Forelimb muscle (tissue), 1 donor: ENCODE data around the gene C11orf54. TPM values are rescaled to one million over a fixed set of nuclear protein-coding genes. Genes with fewer than 3 reads are reported as not detected.
"Not testable (repeated sequence)": the region's sequence is repeated elsewhere in the genome, so short reads cannot be mapped to it uniquely, and the experiment has no call there.

Experiments
- DNase-seq: peaks from one replicate; pipeline ENCODE4 v3.0.0-alpha.2; 2013; ENCODE audit warnings: low read depth
- polyA plus RNA-seq: library from polyadenylated mRNA; unstranded; fragments of 120-200 nt; gene quantifications from one replicate; pipeline ENCODE4 v1.2.1, GENCODE V29; 2013; ENCODE audit not compliant: insufficient read length

C11orf54 gene
- polyA plus RNA-seq, 1 donor, result 38.4 TPM

DNA sequence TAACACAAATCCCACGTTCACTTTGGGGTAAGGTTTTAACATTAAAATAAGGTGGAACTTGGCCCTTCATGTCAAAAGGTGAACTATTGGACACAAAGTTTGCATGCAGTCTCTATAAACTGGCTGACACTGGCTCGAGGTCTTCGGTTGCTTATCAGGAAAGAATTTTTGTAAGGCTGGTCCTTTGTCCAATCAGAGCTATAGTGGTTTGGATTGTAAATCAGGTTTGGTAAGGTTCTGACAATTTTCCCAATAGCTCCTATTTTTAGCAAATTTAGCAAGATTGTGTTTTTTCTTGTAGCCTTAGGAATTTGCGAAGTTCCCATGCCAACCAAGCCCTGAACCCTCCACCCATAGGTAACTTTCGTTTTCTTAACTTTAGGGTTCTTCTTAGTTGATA is 25.0 kb downstream of the C11orf54 start:
- DNase-seq, result no peak

DNA sequence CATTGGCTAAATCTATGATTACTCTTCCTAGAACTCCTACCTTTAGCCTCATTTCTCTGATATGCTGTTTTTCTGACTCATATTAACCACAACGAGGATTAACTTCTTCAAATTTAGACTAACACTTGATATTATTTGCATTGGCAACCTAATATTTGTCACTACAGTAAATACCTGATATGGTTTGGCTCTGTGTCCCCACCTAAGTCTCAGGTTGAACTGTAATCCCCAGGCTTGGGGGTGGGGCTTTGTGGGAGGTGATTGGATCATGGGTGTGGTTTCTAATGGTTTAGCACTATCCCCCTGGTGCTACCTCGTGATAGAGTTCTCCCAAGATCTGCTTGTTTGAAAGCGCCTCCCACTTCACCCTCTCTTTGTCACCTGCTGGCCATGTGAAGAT is 25.5 kb downstream of the C11orf54 start:
- DNase-seq, result no peak

DNA sequence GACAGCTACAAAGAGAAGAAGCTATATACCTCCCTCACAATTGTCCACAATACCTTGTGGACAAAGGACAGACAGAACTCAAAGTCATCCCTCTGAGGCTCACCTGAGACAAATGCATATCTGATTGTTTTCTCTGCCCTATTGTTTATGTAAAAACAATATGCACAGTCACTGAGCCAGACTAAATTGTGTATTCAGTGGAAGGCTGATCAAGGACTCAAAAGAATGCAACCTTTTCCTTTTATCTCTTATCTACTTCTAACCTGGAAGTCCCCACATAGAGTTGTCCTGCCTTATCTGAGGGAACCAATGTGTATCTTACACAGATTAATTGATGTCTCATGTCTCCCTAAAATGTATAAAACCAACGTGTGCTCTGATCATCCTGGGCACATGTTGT is 28.7 kb downstream of the C11orf54 start:
- DNase-seq, result no peak

DNA sequence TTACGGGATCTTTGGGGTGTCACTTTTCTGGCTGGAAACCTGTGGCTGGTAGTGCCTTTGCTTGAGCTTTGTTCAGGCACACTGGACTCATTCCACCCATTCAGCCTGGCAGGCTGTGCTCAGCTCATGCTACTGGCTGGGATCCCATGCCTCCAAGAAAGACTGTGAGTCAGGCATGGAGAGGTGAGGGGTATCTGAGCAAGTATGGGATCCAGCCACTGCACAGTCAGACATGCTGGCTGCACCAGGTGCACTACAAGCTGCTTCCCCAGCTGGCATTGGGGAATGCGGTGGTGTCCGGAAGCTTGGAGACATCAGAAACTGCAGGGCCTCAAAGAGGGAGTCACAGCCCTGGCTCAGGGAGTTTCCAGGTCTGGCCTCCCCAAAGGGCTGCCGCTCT is 30.7 kb downstream of the C11orf54 start:
- DNase-seq, result no peak

DNA sequence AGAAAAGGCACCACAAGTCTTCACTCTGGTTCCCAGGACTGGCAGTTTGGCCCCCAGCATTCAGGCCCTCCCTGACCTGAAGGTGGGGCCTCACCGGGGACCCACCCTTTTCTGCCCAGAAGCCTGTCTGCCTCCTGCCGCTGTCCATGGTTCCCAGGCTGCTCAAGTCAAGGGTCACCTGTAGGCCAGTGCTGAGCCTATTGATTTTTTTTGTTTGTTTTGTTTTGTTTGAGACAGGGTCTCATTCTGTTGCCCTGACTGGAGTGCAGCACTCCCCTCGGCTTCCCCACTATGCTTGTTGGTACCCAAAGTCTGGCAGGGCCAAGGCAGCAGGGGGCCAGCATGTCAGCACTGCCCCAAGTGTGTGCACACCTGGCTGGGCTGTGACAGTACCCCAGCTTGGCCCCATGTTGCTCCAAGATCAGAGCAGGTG is 31.6 kb downstream of the C11orf54 start:
- DNase-seq, result no peak

DNA sequence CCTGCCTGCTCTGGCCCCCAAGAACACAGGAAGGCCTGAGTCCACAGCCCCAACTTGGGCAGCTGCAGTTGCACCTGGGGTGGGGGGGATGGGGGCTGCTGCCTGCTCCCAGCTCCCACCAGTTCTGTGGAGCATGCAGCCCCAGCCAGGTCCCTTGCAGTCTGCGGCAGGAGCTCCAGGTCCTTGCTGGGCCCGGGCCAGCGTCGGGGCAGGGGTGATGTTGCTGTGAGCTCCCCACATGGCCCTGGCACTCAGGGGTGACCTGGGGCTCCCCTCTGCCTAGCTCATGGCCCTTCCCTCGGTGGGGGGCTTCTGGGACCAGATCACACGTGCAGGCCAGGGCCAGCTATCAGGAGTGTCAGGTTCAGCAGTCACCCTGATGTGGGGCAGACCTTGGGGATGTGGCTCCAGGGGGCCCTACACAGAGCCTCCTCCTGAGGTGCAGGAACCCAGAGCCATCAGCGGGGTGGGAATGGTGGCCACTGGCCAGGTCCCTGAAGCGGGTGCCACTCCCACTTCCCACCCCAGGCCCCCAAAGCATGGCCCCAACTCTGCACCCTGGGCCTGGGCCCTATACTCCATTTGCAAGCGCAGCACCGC is 32.2 kb downstream of the C11orf54 start:
- no peak for DNase-seq

DNA sequence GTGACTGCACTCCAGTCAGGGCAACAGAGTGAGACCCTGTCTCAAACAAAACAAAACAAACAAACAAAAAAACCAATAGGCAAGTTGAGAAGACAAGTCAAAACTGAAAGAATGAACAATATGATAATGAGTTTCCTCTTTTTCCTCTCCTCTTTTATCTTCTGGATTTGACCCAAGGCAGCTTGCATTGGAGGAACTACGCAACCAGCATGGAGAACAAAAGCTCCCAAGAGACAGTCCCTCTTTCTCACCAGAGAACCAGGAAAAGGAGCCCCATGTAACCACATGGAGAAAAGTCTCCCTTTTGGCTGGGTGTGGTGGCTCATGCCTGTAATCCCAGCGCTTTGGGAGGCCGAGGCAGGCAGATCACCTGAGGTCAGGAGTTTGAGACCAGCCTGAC is 33.1 kb downstream of the C11orf54 start:
- DNase-seq, result not testable (repeated sequence)

DNA sequence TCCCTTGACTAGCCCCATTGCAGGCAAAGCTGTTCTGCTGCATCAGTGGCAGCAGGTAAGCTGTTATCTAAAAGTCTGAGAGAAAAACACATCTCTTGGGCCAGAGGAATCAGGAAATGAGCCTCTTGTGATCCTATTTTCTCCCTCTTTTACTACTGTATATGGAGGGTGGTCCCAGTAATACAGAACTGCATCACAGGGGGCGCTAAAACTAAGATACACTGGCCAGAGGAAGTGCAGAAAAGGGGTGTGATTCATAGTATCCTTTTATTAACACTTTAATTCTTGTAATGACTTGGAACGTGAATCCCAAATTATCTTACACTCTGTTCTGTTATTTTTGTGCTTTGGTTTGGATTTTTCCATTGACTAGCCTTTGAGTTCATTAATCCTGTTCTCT is 33.8 kb downstream of the C11orf54 start:
- no peak for DNase-seq

DNA sequence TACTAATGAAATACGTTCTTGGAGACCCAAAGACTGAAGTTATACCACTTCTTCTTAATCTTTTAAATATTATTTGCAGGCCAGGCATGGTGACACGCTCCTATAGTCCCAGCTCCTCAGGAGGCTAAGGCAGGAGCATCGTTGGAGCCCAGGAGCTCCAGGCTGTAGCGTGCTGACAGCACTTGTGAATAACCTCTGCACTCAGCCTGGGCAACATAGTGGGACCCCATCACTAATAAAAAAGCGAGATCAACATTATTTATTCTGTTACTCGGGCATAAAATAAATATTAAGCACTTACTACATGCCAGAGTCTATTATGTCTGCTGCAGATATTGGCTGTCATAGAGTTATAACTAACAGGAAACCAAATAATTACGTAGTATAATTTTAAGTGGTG is 41.9 kb downstream of the C11orf54 start:
- DNase-seq, result no peak

DNA sequence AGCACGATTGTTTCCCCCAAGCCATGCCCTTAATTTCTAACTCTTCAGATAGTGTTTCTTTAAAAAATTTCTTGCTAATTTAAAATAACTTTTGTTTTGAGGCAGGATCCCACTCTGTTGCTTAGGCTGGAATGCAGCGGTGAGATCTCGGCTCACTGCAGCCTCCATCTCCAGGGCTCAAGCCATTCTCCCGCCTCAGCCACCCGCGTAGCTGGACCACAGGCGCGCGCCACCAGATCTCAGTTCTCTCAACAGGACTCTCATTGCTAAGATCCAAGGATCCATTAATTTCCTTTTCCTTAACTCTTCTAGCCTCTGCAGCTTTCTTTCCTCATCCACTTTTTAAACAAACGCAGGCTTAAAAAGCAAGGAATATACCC is 42.3 kb downstream of the C11orf54 start:
- DNase-seq, result no peak

DNA sequence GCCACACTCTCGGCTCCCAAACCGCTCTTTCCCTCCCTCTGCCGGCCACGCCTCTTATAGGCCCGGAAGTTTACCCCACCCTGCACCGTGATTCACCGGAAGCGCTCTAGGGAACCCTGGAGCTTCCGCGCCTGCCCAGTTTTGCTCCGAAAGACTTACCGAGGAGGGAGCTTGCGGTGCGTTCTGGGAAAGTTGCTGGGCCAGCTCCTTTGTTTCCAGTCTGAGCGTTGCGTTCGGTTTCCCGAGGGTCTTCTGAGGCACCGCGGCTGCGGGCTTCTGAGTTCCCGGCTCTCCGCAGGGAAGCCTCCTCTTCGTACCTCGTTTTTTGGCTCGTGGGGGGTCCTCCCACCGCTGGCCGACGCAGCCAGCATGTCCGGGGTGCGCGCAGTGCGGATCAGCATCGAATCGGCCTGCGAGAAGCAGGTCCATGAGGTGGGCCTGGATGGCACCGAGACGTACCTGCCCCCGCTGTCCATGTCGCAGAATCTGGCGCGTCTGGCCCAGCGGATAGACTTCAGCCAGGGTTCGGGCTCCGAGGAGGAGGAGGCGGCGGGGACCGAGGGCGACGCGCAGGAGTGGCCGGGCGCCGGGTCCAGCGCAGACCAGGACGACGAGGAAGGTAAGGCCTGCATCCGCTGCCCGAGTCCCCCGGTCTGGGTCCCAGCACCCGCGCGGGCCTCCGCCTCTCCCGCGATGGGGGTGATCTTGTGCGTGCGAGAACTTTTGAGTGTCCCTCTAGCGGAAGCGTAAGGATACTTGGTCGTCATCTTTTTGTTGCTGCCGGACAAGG is 42.9 kb downstream of the C11orf54 start, which contains the start of gene MED17:
MED17 (plus strand) TSS at position 138 of the 790 bp plus-strand sequence; CDS start at position 370, 232 bp downstream.
- peak; percentile 88 for DNase-seq

DNA sequence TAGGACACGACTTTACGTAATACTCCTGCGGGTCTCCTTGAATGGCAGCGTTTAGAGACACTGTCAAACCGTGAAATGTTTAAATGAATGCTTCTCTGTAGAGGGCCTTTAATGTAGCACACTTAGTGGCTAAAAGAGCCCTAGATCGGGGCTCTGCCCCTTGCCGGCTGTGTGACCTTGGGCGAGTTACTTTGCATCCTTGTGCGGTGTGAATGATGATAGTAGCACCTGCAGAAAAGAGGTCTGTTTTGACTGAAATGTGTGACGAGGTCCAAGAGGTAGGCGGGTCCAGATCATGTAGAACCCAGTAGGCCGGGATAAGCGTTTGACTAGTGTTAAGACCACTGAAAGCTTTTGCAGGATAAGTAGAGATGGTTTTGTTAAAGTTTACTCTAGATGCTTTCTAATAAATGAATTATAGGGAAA is 43.5 kb downstream of the C11orf54 start:
- no peak for DNase-seq

DNA sequence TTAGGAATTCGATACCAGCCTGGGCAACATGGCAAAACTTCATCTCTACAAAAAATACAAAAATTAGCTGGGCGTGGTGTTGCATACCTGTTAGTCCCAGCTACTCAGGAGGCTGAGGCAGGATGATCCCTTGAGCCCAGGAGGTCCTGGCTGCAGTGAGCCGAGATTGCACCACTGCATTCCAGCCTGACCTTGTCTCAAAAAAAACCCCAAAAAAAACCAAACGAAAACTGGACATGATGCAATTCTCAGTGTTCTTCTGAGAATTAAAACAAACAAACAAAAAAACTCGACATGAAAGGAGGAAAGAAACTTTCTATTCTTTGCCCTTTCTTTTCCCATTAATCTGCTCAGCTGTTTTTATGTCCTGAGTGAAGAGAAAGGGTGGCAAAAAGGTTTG is 50.0 kb downstream of the C11orf54 start:
- DNase-seq, result no peak

DNA sequence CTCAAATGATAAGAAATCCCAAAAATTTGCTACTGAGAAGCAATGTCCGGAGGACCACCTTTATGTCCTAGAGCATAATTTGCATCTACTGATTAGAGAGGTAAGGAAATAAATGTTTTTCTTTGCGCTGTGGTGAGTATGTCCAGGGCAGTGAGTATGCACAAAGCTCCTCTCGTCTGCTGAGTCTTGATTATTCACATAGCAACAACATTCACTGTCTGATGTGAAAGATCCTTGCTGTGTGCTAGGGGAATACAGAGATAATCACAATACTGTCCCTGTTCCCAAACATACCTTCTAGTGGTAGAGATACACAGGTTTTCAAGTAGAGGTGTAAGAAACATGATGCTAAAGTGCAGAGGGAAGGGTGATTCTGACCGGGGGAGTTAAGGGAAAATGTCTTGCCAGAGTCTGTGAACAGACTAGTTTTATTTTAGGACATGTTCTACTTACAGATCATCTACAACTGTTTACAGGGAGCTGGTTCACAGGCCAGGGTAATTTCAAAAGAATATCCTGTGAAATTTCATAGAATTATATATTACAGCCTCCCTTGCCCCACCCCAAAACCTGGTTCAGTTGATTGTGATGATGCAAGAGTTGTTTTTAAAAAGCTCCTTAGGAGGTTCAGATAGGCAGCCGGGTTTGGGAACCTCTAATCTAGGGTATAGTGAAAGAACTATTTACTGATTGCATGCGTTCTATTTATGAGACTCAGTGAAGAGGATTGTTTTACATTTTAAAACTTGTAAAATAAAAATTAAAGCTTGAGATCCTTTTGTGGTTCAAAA is 55.2 kb downstream of the C11orf54 start:
- DNase-seq, result no peak

DNA sequence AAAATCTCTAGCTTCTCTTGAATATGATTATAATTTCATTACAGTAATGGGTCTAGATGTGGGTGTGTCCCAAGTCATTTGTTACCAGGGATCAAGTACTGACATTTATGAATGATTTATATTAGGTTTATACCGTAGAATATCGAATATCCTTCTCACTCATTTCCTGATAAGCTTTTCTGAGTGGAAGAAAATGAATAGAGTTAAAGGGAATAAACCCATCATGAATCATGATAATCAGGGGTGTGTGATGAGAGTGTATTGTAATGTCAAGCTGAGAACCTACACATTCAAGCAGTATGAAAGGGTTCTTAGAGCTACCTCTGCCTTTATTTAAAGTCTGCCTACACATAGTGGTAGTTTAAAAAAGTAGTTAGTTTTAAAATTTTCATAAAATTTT is 59.9 kb downstream of the C11orf54 start:
- no peak for DNase-seq

DNA sequence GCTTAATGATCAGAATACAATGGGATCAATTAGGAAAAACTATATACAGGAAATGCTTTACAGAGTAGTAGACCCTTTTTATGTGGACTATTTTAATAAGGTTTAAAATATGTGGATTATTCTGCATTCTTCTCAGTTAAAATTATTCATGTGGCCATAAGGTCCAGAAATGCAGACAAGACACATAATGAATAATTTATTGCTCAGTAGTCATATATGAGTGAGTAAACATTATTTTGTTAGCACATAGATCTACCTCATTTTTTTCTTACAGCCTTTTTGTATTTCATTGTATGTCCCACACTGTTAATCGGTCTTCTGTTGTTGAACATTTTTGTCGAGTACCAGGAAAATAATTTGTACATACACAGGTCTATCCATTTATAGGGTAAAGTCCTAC is 63.4 kb downstream of the C11orf54 start:
- no peak for DNase-seq

DNA sequence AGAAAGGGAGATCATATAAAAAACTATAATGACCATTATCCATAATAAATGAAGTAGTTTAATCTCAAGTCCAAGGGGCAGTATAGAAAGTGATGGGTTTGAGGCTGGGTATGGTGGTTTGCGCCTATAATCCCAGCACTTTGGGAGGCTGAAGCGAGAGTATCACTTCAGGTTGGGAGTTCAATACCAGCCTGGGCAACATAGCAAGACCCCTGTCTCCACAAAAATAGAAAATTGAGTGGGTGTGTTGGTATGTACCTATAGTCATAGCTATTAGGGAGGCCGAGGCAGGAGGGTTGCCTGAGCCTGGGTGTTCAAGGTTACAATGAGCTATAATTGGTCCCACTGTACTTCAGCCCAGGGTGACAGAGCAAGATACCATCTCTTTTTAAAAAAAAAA is 66.5 kb downstream of the C11orf54 start:
- DNase-seq, result no peak

DNA sequence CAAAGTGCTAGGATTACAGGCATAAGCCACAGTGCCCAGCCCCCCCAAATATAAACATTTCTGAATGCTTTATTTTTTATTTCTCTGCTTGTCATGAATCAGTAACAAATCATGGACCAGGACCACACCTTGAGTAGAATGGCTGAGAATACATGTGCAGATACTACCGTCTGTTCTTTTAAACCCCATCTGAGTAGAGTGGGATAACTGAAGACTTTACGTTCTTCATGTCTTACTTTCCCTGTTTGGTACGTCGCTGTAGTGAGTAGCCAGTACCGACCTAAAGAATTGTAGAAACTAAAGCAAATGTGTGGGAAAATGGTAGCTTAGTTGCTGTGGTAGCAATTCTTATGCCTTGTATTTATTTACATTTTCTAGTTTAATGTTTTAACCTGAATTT is 72.5 kb downstream of the C11orf54 start:
- DNase-seq, result no peak
